RPMI7951 (cell line): ENCODE results near the gene KLRF2. TPM values are rescaled to one million over a fixed set of nuclear protein-coding genes. Genes with fewer than 3 reads are reported as not detected.

Source experiments
- DNase-seq: peaks from one replicate; pipeline ENCODE4 v3.0.0-alpha.2; 2012; ENCODE audit warnings: low read depth
- total RNA-seq: library from RNA; depleted of rRNA; stranded (reverse); fragments of >200 nt; shearing (Covaris generic); gene quantifications from 2 replicates; pipeline ENCODE4 v1.2.3, GENCODE V29; 2014

The KLRF2 gene
- total RNA-seq, 1 experiment from 2014 or later = not detected

DNA sequence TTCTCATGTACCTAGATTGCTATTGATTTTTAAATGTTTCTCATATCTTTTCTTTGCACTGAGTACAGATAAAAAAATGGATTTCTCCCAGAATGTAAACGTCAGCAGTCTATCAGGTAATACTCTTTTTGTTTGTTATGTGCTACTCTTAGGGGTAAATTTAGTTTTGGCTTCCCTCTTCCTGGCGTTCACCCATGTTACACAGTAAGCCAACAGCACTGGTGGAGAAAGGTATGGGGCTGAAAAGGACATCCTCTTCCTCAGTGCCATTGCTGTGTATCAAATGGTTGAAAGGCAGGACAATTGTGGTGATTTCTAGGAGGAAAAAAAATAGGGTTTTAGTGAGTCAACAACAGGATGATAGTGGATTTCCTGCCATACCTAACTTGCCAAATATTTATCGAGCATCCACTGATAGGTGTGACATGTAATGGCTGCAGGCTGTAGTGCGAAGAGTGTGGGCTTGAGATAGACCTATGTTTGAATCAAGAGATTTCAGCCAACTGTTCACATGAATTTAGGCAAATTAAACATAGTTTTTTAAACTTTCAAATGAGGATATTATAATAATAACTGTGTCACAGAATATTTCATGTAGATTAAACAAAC is 7.5 kb downstream of the KLRF2 start:
- DNase-seq = no peak

DNA sequence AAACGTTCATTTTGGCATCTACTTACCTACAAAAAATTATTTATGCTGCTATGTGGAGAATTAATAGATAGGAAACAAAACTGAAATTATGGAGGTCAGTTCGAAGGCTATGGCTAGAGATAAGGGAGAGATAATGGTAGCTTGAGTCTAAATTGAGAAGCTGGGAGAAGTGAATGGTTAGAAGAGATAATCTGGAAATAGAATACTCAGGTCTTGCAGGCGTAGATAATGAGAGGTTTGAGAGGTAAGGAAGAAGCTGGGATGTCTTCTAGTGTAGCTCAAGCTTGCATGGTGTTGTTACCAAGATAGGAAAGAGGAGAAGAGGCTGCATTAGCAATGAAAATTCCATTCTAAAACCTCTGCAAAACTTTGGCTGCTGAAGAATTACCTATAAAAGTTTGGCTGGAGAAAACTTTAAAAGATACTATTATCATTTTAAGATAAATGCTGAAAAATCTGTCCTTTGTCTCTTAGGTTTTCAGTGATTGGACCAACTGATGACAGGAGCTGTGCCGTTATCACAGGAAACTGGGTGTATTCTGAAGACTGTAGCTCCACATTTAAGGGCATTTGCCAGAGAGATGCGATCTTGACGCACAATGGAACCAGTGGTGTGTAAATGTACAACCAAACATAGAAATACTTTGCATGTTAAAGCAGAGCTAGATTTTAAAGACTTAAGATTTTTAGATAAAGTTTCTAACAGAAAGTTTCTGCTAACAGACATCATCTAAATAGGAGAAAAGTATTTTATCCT is 14.1 kb downstream of the KLRF2 start:
- DNase-seq = no peak

DNA sequence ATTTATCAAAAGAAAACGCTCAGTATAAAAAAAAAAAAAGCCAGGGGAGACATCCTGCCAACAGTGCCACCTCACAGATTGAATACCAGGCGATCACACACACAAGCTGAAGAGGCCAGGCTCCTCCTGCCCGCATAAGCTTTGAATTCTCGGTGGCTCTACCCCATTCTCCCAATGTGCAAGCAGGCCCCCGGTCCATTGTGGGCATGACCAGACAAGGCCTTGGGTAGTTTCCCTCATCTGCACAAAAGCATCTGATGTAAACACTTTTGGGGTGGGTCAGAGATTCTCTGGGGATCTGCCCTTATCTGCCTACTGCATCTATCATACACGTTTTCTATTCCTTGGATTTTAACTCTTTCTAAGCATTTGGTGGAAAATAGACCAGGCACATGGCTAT is 16.2 kb downstream of the KLRF2 start:
- no peak for DNase-seq

DNA sequence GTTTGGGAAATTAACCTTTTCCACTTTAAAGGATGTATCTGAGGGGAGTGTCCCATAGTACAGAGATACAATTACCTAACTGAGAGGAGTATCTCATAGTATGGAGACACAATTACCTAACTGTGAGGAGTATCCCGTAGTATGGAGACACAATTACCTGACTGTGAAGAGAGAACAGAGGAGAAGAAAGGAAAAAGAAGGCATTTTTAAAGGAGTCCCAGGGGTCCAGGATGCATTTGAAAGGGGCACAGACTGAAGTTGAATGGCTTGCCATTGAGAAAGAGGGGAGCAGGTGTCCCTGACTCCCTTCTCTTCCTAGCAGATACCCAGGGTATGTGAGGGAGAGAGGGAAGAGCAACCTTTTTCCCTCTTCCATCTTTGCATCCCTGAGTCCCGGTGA is 17.9 kb downstream of the KLRF2 start:
- DNase-seq = no peak

DNA sequence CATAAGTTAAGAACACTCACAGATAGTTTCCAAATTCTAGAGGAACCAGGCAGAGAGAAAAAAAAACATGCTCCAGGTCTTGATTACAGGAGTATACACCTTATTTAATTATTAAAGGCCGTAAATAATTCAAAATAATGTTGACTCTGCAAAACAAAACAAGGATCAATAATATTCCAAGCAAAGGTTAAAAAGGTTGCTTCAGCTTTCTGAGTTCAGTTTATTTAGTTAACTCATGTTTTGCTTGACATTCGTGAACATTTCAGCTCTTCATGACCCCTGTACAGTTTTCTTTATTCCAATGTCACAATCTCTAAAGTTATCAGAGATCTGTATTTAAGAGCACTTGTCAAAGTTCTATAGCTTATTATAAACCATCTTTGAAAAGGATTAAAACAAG is 19.6 kb downstream of the KLRF2 start:
- DNase-seq = no peak

DNA sequence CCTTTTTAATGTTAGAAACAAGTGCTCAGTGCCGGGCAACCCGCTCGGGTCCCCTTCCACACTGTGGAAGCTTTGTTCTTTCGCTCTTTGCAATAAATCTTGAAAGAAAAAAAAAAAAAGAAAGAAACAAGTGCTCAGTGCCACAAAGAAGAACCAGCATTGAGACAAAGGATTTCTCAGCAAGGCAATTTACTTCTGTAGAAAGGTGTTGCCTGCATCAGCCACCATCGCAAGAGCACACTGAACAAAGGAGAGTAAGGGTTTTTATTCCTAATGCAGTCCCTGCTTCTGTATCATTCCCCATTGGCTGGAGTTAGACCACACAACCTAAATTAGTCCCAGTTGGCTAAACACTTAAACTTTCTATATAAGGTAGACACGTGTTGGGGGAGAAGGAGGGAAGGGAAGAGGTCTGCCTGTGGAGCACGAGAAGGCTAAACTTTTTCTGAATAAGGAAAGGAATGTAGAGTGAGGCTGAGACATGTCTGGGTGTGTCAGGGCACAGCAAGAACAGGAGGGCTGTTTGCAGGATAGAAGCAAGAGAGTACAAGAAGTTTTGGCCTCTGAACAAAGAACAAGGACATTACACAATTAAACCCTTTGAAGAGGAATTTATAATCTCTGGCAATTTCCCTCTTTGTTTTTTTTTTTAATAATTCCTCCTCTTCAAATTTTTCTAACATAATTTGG is 21.4 kb downstream of the KLRF2 start:
- no peak for DNase-seq

DNA sequence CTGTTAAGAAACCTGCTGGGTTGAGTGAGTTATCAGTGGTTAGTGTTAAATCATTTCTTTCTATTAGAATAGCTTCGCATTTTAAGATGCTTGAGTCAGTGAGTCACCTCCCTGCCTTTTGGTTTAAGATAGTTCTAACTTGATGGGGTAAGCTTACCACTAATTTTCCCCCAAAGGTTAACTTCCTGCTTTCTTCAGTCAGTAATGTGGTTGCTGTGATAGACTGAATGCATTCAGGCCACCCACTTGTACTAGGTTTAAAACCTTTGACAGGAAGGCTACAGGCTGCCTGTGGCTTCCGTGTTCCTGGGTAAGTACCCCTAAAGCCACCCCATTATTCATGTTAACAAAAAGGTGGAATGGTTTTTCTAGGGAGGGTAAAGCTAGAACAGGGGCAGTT is 25.6 kb downstream of the KLRF2 start:
- no peak for DNase-seq

DNA sequence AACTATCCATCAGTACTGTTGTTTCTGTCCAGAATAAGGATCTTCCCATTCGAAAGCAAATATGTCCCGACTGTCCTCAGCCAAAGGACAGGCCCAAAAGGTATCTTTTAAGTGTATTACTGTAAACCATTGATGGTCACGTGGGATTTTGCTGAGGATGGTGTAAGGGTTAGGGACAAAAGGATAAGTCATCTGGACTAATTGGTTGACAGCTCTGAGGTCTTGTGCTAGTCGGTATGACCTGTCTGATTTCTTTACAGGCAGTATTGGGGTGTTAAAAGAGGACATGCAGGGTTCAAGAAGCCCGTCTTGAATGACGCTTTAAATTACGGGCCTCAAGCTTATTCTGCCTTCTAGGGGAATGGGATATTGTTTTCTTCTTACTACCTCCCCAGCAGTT is 26.5 kb downstream of the KLRF2 start:
- DNase-seq = no peak

DNA sequence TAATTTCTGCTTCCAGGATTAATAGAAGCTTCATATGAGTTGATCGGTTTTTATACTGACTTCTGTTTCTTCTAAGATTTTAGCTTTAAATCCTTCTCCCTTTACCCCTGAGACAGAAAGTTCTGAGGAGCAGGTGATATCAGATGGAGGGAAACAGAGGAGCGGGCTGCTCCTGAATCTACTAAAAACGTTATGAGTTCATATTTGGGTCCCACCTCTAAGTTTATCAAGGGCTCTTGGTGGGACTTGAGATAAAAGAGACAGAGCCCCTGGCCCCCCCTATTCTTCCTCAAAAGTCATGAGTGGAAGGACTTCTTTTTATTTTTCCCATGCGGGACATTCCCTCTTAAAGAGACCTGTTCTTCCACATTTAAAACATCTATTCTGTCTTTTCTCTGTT is 27.1 kb downstream of the KLRF2 start:
- no peak for DNase-seq

DNA sequence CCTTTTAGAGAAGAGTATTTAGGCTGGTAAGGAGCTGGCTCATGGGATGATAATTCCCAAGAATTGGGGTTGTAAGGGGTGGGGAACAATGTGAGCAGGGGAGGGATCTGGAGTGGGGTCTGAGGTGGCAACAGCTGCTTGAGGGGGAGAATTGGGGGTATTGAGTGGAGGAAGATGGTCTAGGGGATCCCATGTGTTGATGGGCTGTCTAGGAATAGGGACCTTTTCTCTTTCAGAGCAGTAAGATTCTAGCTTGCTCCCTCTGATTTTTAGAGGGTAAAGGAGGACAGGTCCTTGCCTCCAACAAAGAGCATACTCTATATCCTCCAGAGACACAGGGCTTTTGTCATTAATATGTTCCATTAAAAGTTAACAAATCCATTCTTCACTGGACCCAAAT is 28.4 kb downstream of the KLRF2 start:
- DNase-seq = no peak

DNA sequence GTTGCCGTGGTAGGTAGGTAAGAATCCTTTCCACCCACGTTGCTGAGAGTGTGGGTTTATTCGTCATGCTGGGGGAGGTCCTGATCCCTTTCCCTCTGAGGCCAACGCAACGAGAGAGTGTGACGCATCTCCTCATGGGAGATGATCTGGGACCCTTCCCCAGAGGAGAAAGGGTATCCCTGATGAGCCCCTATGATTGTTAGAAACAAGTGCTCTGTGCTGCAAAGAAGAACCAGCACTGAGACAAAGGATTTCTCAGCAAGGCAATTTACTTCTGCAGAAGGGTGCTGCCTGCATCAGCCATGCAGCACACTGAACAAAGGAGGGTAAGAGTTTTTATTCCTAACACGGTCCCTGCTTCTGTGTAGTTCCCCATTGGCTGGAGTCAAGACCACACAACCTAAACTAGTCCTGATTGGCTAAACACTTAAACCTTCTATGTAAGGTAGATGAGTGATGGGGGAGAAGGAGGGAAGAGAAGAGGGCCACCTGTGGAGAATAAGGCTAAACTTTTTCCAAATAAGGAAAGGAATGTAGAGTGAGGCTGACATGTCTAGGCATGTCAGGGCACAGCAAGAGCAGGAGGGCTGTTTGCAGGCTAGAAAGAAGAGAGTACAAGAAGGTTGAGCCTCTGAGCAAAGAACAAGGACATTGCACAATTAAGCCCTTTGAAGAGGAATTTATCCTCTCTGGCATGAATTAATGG is 29.6 kb downstream of the KLRF2 start:
- DNase-seq = peak; percentile 5

DNA sequence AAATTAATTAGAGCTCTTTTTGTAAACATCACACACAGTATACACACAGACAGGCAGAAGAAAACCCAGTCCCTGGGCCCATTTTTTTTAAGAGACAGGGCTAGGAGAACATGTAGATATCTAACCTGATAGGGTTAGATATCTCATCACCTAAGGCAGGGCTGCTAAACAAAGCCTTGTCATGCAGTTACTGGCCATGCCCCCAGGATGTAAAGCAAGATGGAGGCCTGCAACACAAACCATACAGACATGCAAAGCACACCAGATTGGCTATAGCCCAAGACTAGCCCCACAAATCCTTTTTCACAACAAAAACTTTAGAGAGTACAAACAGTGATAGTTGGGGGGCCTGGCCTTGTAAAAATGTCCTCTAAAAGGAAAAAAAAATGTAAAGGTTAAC is 30.4 kb downstream of the KLRF2 start:
- DNase-seq = no peak

DNA sequence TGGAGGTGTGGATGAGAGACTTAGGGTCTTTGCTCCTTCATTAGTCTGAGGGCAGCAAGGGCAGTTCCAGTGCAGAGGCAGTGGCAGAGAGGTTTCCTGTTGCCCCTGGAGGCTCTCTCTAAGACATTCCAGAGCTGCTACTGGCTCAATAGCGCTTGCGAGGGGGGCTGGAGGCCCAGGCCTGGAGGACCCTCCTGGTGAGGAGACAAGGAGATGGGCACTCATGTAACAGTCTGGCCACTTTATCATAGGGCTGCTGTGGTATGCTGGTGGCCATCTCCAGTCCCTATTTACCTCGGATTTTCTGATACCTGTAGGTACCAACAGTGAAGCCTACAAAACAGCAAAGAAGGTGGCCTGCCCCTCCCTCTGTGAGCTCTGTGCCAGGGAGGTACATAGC is 38.2 kb downstream of the KLRF2 start:
- no peak for DNase-seq

DNA sequence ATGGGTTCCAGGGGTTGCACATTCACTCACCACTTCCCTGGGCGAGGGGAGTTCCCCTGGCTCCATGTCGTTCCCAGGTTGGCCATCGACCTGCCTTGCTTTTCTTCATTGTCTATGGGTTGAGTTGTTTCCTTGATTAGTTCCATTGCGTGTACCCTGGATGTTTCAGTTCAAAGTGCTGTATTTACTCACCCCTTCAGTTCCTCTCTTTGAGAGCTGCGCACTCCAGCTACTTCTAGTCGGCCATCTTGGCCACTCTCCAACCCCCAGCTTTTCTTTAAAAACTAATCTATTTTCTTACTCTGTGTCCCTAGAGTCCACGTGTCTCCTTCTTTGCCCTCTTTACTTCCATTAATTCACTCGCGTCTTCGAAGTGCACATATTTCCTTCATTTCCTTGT is 39.2 kb downstream of the KLRF2 start:
- no peak for DNase-seq

DNA sequence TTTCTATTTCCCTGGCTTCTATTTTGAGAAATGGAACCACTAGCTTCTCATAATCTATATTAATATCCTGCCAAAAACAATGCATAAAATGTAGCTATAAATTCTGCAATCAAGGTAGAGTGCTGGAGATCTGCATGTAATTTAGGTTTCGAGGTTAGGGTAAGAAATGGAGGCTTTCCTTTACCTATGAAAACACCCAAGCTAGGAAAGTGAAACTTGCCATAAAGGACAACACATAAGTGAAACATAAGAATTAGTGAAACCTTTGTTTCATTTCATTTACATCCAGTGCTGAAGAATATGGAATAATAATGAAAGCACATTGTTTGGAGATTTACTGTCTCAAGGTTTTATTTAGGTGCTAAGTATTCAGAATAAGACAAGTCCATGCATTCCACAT is 41.1 kb downstream of the KLRF2 start:
- DNase-seq = no peak

DNA sequence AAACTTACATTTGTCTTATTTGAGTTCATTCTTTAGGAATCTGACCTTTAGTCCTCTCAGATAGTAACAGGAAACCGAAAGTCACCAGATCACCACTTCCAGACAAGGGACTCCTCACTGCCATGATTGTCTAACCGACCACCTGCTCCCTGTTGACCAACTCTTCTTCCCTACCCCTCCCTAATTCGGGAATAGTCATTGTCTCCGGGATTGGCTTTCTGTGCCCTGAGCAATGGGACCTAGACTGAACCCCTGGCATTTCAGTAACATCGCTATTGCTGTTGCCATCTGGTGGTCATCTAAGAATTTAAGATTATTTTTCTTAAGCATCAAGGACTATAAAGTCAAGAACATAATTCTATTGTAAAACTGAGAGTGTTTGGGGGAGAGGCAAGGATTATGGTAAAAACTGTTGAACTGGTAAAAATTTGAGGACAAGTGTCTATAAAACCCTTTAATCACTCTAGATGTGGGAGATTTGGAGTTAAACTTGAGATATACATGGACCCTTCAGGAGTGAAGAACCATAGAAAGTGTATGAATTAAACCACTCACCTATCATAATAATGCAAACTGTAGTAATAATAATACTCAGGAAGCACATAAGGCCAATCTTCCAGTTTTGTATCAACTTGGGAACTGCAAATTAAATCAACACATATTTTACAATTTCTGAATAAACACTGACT is 44.6 kb downstream of the KLRF2 start:
- DNase-seq = peak; percentile 33

DNA sequence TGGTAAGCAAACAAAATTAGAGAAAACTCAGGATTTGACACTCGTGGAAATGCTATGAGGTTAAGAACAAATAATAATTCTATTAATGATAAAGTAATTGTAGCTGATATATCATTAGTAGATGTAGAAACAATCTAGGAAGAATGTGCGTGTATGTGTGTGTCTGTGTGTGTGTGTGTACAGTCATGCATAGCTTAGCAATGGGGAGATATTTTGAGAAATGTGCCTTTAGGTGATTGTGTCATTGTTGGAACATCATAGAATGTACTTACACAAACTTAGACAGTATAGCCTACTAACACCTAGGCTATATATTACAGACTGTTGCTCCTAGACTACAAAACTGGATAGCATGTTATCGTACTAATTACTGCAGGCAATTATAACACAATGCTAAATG is 45.6 kb downstream of the KLRF2 start:
- no peak for DNase-seq

DNA sequence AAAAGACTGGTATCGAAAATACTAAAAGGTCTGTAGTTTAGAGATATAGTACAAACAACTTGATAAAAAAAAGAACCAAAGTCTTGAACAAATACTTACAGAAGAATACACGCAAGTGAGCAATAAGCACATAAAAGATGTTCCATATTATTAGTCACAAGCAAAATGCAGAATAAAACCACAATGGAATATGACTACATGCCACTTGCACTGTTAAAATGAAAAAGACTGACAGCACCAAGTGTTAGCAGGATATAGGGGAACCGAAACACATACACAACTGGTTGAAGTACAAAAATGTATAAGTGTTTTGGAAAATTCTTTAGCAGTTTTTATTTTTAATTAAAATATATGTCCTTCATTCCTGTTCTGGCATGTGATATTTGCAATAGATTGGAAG is 47.3 kb downstream of the KLRF2 start:
- DNase-seq = no peak

DNA sequence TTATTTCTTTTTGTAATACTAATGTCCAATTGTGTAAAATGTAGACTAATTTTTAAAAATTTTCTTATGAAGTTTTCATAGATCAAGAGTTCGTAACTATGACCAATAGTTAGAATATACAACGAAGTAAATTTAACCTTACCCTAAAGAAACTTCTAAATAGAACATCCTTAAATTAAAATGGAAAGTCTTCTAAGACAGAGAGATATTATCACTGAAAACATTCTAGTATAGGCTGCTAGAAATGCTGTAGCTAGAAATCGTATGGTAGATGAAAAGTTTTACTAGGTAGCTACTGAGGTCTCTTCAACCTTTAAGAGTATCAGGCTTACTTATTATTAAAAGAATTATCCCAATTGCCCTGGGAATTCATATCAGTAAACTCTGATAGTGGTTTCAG is 50.0 kb downstream of the KLRF2 start:
- no peak for DNase-seq

DNA sequence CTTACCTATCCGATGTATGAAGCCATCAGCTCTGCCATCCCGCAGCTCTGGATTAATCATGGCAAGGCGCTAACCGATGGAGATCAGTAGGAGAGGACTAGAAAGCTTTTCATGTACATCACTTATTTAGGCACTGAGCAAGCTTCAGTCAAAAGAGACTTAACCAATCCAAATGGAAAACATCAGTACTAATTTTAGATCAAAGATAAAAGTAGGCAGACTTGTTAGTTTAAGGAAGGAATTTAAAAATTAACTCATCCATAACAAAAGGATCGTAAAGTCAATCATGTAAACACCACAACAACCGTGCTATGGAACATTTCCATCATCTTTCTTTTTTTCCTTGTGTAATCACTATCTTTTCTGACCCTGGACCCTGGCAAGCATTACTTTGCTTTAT is 51.0 kb downstream of the KLRF2 start, which contains the start of gene CLEC2A:
Gene CLEC2A, minus strand, starts transcription at position 101 of the 400 bp plus-strand sequence. Its CDS starts 41 bp downstream, at position 60.
- no peak for DNase-seq

DNA sequence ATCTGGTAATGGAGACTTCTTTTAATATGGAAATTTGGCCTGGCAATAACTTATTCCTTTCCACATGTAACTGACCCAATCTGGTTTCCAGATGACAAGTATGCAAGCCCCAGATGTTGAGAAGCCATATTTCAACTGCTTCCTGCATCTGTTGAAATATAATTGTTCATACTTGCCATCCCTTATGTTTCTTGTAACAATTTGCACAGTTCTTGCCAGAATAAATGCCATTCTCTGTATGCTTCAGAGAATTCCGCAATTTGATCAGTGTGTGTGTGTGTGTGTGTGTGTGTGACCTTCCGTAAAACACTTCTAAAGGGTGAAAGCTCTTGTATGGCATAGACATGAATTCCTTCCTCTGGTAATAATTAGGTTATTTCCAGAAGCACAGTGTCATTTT is 52.7 kb downstream of the KLRF2 start:
- no peak for DNase-seq

DNA sequence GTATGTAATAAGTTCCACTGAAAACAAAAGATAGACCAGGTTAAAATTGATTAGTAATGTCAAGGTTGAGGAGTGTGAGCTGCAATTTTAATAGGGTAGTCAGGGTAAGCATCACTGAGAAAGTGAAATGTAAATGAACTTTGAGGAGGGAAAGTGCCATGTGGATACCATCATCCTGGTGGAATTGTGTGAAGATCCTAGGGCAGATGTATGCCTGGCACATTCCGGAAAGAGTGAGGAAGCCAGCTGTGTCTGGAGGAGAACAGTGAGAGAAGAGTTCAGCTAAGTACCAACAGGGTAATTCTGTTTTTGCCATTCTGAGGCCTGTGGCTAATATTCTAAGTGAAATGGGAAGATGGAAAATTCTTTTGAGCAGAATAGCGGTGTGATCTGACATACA is 53.7 kb downstream of the KLRF2 start:
- no peak for DNase-seq
